Measurements from ENCODE around the gene HOXA2. TPM values are rescaled to one million over a fixed set of nuclear protein-coding genes. Genes with fewer than 3 reads are reported as not detected.

The HOXA2 gene
- total and polyA plus RNA-seq, 4 donors: 0.05 to 0.13 (median 0.08) TPM

GRCh38 chr7:27104341-27105058 is 2.0 kb upstream of the HOXA2 start:
- no peak overlapping the region for H3K9ac ChIP-seq (ENCODE audit: low read depth in 1 of 2, low read length in 2 of 2)
- no peaks in the 10 kb centered on the region for H3K9me3 ChIP-seq (ENCODE audit: control insufficient read depth in 4 of 4, low read length in 3 of 4)

More at GRCh38 chr7:27104341-27105058, 2.0 kb upstream of the HOXA2 start:
- Histone ChIP-seq H3K27ac (ENCODE audit: low read depth in 1 of 2, low read length in 2 of 2) (peak overlapping the region; percentile 41 to 48), H3K36me3 (ENCODE audit: control insufficient read depth in 4 of 4, insufficient read depth in 3 of 4, low read depth in 1 of 4, low read length in 3 of 4) (no peaks in the 10 kb centered on the region), H3K4me3 (ENCODE audit: low read depth in 1 of 3, low read length in 3 of 3) (no peak overlapping the region), H3K4me1 (ENCODE audit: control insufficient read depth in 4 of 4, insufficient read depth in 4 of 4, low read length in 3 of 4) (peaks cover 0 to 7% (median 0%) of the 10 kb centered on the region in 4 donors), H3K27me3 (ENCODE audit: control insufficient read depth in 4 of 4, insufficient read depth in 4 of 4, low read length in 3 of 4) (peaks cover 0 to 21% (median 8%) of the 10 kb centered on the region in 4 donors)
- DNase-seq (ENCODE audit: low spot score): no peak
- TF ChIP-seq MAX (IDR thresholded peaks at IDR 0.05) (no peak), JUND (IDR thresholded peaks at IDR 0.05) (no peak), NR2F2 (IDR thresholded peaks at IDR 0.05) (no peak), HNF4A (conservative IDR thresholded peaks at IDR 0.05) (no peak), GABPA (IDR thresholded peaks at IDR 0.05 in 1 of 2, conservative IDR thresholded peaks at IDR 0.05 in 1 of 2) (no peak), ATF3 (IDR thresholded peaks at IDR 0.05) (no peak), FOXA1 (IDR thresholded peaks at IDR 0.05) (no peak), RAD21 (IDR thresholded peaks at IDR 0.05) (no peak), TAF1 (conservative IDR thresholded peaks at IDR 0.05) (no peak), FOXA2 (IDR thresholded peaks at IDR 0.05) (no peak), YY1 (IDR thresholded peaks at IDR 0.05) (no peak), CTCF (IDR thresholded peaks at IDR 0.05; ENCODE audit: low read depth, low read length, missing input control) (no peak), SP1 (IDR thresholded peaks at IDR 0.05) (no peak), HNF4G (IDR thresholded peaks at IDR 0.05) (no peak), EGR1 (IDR thresholded peaks at IDR 0.05; ENCODE audit: low read depth in 2 of 2) (no peak), ZBTB33 (IDR thresholded peaks at IDR 0.05) (no peak)
- TF ChIP-seq, protein P1, sequence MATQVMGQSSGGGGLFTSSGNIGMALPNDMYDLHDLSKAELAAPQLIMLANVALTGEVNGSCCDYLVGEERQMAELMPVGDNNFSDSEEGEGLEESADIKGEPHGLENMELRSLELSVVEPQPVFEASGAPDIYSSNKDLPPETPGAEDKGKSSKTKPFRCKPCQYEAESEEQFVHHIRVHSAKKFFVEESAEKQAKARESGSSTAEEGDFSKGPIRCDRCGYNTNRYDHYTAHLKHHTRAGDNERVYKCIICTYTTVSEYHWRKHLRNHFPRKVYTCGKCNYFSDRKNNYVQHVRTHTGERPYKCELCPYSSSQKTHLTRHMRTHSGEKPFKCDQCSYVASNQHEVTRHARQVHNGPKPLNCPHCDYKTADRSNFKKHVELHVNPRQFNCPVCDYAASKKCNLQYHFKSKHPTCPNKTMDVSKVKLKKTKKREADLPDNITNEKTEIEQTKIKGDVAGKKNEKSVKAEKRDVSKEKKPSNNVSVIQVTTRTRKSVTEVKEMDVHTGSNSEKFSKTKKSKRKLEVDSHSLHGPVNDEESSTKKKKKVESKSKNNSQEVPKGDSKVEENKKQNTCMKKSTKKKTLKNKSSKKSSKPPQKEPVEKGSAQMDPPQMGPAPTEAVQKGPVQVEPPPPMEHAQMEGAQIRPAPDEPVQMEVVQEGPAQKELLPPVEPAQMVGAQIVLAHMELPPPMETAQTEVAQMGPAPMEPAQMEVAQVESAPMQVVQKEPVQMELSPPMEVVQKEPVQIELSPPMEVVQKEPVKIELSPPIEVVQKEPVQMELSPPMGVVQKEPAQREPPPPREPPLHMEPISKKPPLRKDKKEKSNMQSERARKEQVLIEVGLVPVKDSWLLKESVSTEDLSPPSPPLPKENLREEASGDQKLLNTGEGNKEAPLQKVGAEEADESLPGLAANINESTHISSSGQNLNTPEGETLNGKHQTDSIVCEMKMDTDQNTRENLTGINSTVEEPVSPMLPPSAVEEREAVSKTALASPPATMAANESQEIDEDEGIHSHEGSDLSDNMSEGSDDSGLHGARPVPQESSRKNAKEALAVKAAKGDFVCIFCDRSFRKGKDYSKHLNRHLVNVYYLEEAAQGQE (IDR thresholded peaks at IDR 0.05): no peak
- WGBS: 25% methylated on average over 13 of the region's 13 CpGs
